HG02981 (cell line): Measurements from ENCODE around the gene ANGPTL4.
"Not testable (repeated sequence)": the region's sequence is repeated elsewhere in the genome, so short reads cannot be mapped to it uniquely, and the experiment has no call there.

Experiments
- ATAC-seq: cut with Tn5 transposase; IDR thresholded peaks from one replicate; pipeline ENCODE4 v1.9.1; 2021; ENCODE audit warnings: mild to moderate bottlenecking, moderate library complexity; ENCODE audit not compliant: unreplicated experiment

The ANGPTL4 gene

GRCh38 chr19:8333767-8334457 is 30.0 kb upstream of the ANGPTL4 start:
- ATAC-seq: no peak

DNA sequence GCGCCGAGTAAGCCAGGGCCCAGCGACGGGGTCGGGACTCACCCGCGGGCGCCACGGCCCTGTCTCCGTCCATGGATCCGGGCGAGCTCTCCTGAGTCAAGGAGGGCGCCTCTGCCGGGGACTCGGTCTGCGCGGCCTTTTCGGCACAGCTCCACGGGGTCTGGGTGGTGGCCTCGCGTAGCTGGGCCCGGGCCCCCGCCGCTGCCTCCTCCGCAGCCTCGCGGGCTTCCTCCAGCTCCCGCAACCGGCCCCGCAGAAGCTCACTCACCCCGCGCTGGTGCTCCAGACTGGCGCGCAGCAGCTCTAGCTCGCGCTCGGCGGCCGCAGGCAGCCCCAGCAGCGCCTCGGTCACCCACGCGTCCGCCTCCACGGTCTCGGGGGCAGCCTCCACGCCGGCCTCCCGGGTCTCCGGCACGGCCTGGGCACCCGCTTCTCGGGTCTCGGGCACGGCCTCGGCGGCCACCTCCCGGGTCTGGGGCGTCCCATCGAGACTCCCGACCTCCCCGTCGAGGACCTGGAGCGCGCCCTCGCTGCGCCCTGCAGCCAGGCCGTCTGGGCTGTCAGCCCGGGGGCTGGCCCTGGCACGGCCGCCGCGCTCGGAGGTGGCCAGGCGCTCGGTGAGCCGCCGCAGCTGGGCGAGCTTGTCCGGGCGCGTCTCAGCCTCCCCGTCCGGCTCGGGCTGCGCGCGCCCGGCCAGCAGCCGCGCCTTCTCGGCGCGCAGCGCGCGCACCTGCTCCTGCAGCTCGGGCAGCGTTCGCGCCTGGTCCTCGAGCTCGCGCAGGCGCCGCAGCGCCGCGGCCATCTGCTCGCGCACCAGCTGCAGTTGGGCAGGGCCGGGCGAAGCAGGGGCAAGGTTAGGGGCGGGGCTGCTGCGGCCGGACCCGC is 29.3 kb upstream of the ANGPTL4 start:
- ATAC-seq: no peak

DNA sequence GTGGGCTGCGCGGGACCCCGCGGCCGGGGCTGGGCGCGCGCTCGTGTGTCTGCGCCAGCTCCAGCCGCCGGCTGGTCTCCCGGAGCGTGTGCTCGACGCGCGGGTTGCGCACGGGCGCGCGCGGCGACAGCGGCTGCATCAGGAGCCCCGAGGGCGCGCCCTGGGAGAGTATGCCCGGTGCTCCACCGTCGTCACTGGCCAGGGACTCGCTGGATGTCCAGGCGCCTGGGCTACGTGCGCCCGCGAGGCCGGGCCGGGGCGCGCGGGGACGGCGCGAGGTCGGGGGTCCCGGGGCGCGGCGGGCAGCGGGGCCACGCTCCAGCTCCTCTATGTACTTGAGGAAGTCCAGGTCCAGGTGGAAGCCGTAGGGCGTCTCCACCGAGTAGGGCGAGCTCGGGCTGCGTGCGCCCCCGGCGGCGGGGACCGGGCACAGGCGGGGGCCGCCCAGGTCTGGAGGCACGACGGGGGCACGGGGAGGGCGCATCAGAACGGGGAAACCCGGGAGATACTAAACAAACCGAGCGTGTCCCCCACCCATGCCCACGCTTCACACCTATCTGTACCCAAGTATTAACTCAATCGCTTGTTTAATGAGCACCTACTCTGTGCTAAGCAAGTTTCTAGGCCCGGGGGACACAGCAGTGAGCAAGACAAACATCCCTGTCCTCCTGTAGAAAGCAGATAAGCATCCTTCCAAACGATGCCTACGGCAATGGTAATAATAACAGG is 28.4 kb upstream of the ANGPTL4 start:
- ATAC-seq: no peak

- ATAC-seq: no peak
Observed at GRCh38 chr19:8336072-8336569, 27.8 kb upstream of the ANGPTL4 start.

DNA sequence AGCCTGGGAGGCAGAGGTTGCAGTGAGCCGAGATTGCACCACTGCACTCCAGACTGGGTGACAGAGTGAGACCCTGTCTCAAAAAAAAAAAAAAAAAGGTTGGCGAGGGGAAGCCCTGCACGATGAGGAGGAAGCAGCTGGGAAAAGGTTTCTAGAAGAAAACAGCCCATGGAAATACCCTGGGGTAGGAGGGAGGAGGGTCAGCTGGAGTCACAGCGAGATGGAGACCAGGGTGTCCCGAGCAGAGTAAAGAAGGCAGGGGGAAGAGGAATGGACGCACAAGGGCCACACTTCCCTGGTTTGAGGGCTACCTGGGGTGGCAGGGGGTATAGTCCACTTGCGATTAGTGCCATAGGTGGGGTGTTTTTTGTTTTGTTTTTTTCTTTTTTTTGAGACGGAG is 27.3 kb upstream of the ANGPTL4 start:
- no peak for ATAC-seq

DNA sequence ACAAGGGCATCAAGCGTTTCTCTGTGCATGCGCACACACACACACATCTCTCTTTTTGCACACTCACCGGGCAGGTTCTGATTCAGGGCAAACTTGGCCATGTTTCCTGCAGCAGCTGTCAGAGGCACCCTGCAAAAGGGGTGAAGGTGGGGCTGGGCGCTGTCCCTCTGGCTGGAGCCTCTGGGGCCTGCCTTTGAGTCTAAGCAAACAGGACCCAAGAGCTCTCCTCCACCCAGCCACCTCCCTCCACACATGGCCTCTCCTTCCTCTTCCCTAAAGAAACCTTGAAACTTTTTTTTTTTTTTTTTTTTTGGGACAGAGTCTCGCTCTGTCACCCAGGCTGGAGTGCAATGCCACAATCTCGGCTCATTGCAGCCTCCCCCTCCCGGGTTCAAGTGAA is 26.2 kb upstream of the ANGPTL4 start:
- no peak for ATAC-seq

DNA sequence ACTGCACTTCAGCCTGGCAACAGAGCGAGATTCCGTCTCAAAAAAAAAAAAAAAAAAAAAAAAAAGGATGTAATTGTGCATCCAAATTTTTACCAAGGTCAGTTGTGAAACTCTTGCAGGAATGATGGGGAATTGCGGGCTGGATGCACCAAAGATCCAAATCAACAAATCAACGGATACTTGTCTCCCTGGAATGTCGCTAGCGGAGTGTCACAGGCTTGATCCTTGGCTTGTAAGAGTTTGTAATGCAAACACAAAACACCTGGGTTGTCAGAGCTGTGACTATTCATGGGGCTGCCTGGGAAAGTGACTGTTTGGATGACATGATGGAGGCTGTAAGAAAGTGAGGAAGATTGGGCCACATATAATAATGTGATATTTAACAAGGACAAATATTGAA is 25.1 kb upstream of the ANGPTL4 start:
- no peak for ATAC-seq

GRCh38 chr19:8340341-8341096 is 23.4 kb upstream of the ANGPTL4 start:
- no peak for ATAC-seq

DNA sequence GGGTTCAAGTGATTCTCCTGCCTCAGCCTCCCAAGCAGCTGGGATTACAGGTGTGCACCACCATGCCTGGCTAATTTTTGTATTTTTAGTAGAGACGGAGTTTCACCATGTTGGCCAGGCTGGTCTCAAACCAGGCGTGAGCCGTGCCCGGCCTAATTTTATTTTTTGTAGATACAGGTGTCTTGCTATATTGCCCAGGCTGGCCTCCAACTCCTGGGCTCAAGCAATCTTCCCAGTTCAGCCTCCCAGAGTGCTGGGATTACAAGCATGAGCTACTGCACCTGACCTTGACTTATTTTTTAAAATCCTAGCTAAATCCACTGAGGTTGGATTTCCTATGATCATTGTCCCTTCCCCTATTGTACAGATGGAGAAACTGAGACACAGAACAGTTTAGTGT is 22.5 kb upstream of the ANGPTL4 start:
- ATAC-seq: not testable (repeated sequence)

GRCh38 chr19:8342316-8342683 is 21.7 kb upstream of the ANGPTL4 start:
- no peak for ATAC-seq

DNA sequence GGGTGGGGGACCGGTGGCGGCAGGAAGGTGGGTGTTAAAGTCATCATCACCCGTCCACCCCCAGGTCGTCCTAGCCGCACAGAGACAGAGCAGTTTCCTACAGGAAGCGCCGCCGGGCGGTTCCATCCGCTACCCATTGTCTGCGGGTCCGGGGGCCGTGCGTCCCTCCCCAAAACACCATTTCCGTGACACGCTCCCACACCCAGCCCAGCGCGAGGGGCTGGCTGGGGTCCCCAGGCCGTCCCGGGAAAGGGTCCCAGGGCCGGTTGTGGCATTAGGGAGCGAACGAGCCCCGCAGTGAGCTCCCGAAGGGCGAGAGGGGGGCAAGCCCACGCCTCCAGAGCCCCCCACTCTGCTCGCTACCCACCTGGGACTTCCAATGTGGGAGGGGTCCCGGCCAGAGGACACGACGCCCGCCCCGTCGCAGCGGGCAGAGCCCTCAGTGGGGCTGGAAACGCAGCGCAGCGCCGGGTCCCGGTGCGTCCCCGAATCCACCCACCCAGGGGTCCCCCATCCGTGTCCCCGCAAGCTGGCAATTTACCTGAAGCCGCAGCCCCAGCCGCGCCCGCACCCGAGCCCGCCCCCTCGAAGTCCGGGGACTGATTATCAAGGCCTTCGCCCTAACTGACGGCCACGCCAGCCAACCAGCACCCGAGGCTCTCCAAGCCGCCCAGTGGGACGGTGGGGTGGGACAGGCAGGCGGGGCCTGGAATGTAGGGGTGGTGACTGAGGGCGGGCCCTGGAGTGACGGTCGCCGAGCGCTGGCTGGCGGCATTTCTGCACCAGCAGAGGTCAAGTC is 21.1 kb upstream of the ANGPTL4 start, which contains the start of gene KANK3:
KANK3 (minus strand) TSS at position 579 of the 799 bp plus-strand sequence. CDS start 5,434 bp downstream, outside the sequence.
- peak; percentile 97 for ATAC-seq

GRCh38 chr19:8343483-8343844 is 20.5 kb upstream of the ANGPTL4 start:
- ATAC-seq: no peak

DNA sequence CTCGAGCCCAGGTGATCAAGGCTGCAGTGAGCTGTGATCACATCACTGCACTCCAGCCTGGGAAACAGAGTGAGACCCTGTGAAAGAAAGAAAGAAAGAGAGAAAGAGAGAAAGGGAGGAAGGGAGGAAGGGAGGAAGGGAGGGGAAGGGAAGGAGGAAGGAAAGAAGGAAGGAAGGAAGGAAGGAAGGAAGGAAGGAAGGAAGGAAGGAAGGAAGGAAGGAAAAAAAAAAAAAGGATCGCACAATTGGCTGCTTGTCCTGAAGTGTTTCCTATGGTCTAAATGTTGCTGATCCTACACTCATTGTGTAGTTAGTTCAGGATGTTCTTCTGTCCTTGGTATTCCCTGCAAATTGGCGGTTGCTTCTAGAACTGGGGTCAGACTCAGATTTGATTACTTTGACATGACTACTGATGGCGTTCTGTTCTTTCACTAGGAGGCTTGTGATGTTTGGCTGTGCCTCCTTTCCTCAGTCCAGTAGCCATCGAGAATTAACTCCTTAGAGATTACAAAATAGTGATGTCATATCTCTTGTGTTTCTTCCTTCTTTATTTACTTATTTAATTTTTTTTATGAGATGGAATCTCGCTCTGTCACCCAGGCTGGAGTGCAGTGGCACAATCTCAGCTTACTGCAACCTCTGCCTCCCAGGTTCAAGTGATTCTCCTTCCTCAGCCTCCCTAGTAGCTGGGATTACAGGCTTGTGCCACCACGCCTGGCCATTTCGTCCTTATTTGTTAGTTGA is 14.2 kb upstream of the ANGPTL4 start:
- ATAC-seq: not testable (repeated sequence)

- no peak for ATAC-seq
Observed at GRCh38 chr19:8352134-8352827, 11.7 kb upstream of the ANGPTL4 start.

DNA sequence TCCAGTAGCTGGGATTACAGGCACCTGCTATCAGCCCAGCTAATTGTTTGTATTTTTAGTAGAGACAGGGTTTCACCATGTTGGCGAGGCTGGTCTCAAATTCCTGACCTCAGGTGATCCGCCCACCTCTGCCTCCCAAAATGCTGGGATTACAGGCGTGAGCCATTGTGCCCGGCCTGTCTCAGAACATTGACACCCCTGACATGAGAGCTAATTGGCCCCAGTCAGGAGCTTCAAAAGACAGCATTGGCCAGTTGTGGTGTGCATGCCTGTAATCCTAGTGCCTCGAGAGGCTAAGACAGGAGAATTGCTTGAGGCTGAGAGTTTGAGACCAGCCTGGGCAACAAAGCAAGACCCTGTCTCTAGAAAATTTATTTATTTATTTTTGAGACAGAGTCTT is 11.1 kb upstream of the ANGPTL4 start:
- ATAC-seq: not testable (repeated sequence)

- no peak for ATAC-seq
Observed at GRCh38 chr19:8355631-8356402, 8.1 kb upstream of the ANGPTL4 start.

- no peak for ATAC-seq
Observed at GRCh38 chr19:8357007-8357521, 6.9 kb upstream of the ANGPTL4 start.

DNA sequence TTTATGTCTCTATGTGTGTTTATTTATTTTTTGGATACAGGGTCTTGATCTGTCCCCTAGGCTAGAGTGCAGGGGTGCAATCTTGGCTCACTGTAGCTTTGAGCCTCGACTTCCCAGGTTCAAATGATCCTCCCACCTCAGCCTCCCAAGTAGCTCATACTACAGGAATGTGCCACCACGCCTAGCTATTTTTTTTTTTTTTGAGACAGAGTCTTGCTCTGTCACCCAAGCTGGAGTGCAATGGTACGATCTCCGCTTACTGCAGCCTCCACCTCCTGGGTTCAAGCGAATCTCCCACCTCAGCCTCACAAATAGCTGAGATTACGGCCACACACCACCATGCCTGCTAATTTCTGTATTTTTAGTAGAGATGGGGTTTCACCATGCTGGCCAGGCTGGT is 5.0 kb upstream of the ANGPTL4 start:
- no peak for ATAC-seq
